Spleen (tissue), 7 donors: ENCODE measurements around the gene GUCD1.

Experiments
- POLR2A ChIP-seq, 3 donors: fragments of 450-650 bp; IDR thresholded peaks; one replicate each; pipeline ENCODE4 v1.5.1; 2017; ENCODE audit warnings: antibody characterized with exemption in 3 of 3, mild to moderate bottlenecking in 1 of 3
- POLR2AphosphoS5 ChIP-seq, 3 donors: sonication (generic); formaldehyde crosslinking; IDR thresholded peaks; one replicate each; pipeline ENCODE4 v1.5.1; 2017; ENCODE audit warnings: antibody characterized with exemption in 3 of 3
- TF ChIP-seq, protein P1 (sequence below), 11 experiments: fragments of 200-600 bp in 7 of 11; fragments of 450-650 bp in 4 of 11; sonication (generic) in 4 of 11; IDR thresholded peaks in 8 of 11; conservative IDR thresholded peaks in 3 of 11; 1 replicate in 7 of 11; 2 replicates in 4 of 11; pipeline versions ENCODE4 v1.4.0 to v1.8.0; 2016 to 2021; ENCODE audit warnings: antibody characterized with exemption in 11 of 11, inconsistent platforms in 4 of 11, mild to moderate bottlenecking in 1 of 11
- donor health status: DM: no; HTN: no; CAD: no; lungs with moderate emphysema.
- donor health status: DM: no; HTN: no; CAD: no.
- donor health status: DM: no; HTN: no; CAD: no.

- TF ChIP-seq, protein P1, sequence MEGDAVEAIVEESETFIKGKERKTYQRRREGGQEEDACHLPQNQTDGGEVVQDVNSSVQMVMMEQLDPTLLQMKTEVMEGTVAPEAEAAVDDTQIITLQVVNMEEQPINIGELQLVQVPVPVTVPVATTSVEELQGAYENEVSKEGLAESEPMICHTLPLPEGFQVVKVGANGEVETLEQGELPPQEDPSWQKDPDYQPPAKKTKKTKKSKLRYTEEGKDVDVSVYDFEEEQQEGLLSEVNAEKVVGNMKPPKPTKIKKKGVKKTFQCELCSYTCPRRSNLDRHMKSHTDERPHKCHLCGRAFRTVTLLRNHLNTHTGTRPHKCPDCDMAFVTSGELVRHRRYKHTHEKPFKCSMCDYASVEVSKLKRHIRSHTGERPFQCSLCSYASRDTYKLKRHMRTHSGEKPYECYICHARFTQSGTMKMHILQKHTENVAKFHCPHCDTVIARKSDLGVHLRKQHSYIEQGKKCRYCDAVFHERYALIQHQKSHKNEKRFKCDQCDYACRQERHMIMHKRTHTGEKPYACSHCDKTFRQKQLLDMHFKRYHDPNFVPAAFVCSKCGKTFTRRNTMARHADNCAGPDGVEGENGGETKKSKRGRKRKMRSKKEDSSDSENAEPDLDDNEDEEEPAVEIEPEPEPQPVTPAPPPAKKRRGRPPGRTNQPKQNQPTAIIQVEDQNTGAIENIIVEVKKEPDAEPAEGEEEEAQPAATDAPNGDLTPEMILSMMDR (IDR thresholded peaks at IDR 0.05 in 8 of 11, conservative IDR thresholded peaks at IDR 0.05 in 3 of 11), result no peak
- TF ChIP-seq POLR2AphosphoS5 (IDR thresholded peaks at IDR 0.05) (no peak), POLR2A (IDR thresholded peaks at IDR 0.05) (no peak)
Measured at GRCh38 chr22:24504540-24504939, 50.4 kb downstream of the GUCD1 start.
